ENCODE results near the gene NR1H3. TPM values are rescaled to one million over a fixed set of nuclear protein-coding genes. Genes with fewer than 3 reads are reported as not detected.

The NR1H3 gene
- total and polyA plus RNA-seq, 10 of the 15 experiments (the other 5 are each of a cell fraction or from before 2014, with no cell fraction given): 2.6 to 8.9 (median 4.5) TPM

DNA sequence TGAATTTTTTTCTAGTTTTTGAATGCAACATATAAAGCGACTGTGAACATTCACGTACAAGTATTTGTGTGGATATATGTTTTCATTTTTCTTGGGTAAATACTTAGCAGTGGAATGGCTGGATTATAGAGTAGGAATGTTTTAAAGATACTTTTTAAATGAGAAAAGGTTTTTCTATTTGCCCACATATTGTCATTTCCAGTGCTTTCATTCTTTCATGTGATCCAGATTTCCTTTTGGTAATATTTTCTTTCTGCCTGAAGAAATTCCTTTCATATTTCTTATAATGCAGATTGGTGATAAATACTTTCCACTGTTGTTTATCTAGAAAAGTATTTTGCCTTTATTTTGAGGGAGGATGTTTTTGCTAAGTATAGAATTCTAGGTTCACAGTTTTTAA lies 35.1 kb upstream of the NR1H3 start:
- ChIA-PET RAD21 (ENCODE audit: unreplicated experiment) (no interaction called here), SMC1A (ENCODE audit: uncharacterized antibody, unreplicated experiment) (interaction anchor here (1.0 kb wide), 1 partner anchor 10 kb away, joined by 3 read pairs; no protein-coding TSS in a partner anchor), CTCF (interaction anchor here (1.3 to 2.7 kb wide), 2 partner anchors 8 to 9 kb away, joined by 3 to 8 read pairs; partner anchors contain the start of gene DDB2), POLR2A (no interaction called here)
- no peak for DNase-seq (ENCODE audit: low read depth, low spot score)
- BruUV-seq (replicated peaks): no TSS peak
- Histone ChIP-seq H4K20me1 (ENCODE audit: control insufficient read depth, insufficient read depth) (no peaks in the 10 kb centered on the region), H3K9ac (ENCODE audit: control insufficient read depth, insufficient read depth, low read length) (no peak overlapping the region), H3K79me2 (ENCODE audit: control insufficient read depth, insufficient read depth, low read length) (peaks cover 28% of the 10 kb centered on the region), H3K27me3 (replicated peaks in 1 of 2; ENCODE audit: control insufficient read depth in 2 of 2, insufficient read depth in 2 of 2, low read length in 1 of 2) (no peaks in the 10 kb centered on the region), H3K36me3 (ENCODE audit: control insufficient read depth in 2 of 2, insufficient read depth in 2 of 2, low read length in 1 of 2) (peaks cover 1 to 6% of the 10 kb centered on the region in 2 experiments; a peak in 2 of 4 replicates), H3K9me3 (replicated peaks; ENCODE audit: control insufficient read depth, insufficient read depth, low read length) (no peaks in the 10 kb centered on the region), H3K4me1 (ENCODE audit: control insufficient read depth, insufficient read depth, low read length) (peaks cover 19% of the 10 kb centered on the region), H3K4me3 (no peak overlapping the region), H3K4me2 (ENCODE audit: control insufficient read depth, insufficient read depth) (no peak overlapping the region), H2AFZ (ENCODE audit: control insufficient read depth, low read depth, low read length) (no peak overlapping the region), H3K27ac (ENCODE audit: control insufficient read depth, insufficient read depth) (no peak overlapping the region)
- in situ Hi-C loops (cut with MboI) (no loop called here), intact Hi-C loops (cut with micrococcal nuclease; ENCODE audit: unreplicated experiment) (no loop called here)
- no peak for ATAC-seq
- TF ChIP-seq ZNF274 (IDR thresholded peaks at IDR 0.05; ENCODE audit: insufficient read depth, insufficient read length): no peak
- TF ChIP-seq CHD1 (IDR thresholded peaks at IDR 0.05; ENCODE audit: low read depth, low read length): no peak
- TF ChIP-seq CHD2 (IDR thresholded peaks at IDR 0.05; ENCODE audit: borderline replicate concordance, low read depth, low read length): no peak
- TF ChIP-seq, protein P1, sequence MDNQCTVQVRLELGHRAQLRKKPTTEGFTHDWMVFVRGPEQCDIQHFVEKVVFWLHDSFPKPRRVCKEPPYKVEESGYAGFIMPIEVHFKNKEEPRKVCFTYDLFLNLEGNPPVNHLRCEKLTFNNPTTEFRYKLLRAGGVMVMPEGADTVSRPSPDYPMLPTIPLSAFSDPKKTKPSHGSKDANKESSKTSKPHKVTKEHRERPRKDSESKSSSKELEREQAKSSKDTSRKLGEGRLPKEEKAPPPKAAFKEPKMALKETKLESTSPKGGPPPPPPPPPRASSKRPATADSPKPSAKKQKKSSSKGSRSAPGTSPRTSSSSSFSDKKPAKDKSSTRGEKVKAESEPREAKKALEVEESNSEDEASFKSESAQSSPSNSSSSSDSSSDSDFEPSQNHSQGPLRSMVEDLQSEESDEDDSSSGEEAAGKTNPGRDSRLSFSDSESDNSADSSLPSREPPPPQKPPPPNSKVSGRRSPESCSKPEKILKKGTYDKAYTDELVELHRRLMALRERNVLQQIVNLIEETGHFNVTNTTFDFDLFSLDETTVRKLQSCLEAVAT (IDR thresholded peaks at IDR 0.05): no peak
- TF ChIP-seq NRF1 (conservative IDR thresholded peaks at IDR 0.05; ENCODE audit: low read depth, low read length): no peak
- TF ChIP-seq STAT1 (conservative IDR thresholded peaks at IDR 0.05): no peak
- no peak for TF ChIP-seq POLR2AphosphoS2 (IDR thresholded peaks at IDR 0.05; ENCODE audit: low read depth, low read length)
- TF ChIP-seq FOS (IDR thresholded peaks at IDR 0.05; ENCODE audit: borderline replicate concordance, extremely low read depth, insufficient read length): no peak
- TF ChIP-seq, protein P2, sequence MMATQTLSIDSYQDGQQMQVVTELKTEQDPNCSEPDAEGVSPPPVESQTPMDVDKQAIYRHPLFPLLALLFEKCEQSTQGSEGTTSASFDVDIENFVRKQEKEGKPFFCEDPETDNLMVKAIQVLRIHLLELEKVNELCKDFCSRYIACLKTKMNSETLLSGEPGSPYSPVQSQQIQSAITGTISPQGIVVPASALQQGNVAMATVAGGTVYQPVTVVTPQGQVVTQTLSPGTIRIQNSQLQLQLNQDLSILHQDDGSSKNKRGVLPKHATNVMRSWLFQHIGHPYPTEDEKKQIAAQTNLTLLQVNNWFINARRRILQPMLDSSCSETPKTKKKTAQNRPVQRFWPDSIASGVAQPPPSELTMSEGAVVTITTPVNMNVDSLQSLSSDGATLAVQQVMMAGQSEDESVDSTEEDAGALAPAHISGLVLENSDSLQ (IDR thresholded peaks at IDR 0.05): no peak
- no peak for TF ChIP-seq NFYB (IDR thresholded peaks at IDR 0.05; ENCODE audit: insufficient read depth, low read depth, low read length)
- no peak for TF ChIP-seq RUNX3 (IDR thresholded peaks at IDR 0.05; ENCODE audit: low read length)
- TF ChIP-seq MTA2 (IDR thresholded peaks at IDR 0.05; ENCODE audit: low read depth): no peak
- 98% methylated on average over 2 of the region's 2 CpGs for WGBS (ENCODE audit: insufficient coverage, insufficient replicate concordance, low lambda C conversion rate, missing lambda C conversion rate)
- no peak for FAIRE-seq

Measured in GM12878 (cell line).